ENCODE data around the gene COL26A1. TPM values are rescaled to one million over a fixed set of nuclear protein-coding genes. Genes with fewer than 3 reads are reported as not detected.
"Not testable (repeated sequence)": the region's sequence is repeated elsewhere in the genome, so short reads cannot be mapped to it uniquely, and the experiment has no call there.

COL26A1 gene
- total RNA-seq, 4 donors from 2014 or later: 0.20 to 0.30 (median 0.21) TPM; not detected in 1

- TF ChIP-seq EP300 (IDR thresholded peaks at IDR 0.05) (no peak), CTCF (IDR thresholded peaks at IDR 0.05) (no peak), POLR2A (IDR thresholded peaks at IDR 0.05) (no peak)
- peaks cover 0 to 4% (median 0%) of the 10 kb centered on the region in 4 donors for H3K9me3 ChIP-seq
- 66 to 77% methylated on average over 8 of the region's 8 CpGs for WGBS, 2 donors
- no peak overlapping the region for H3K4me3 ChIP-seq
- no peak overlapping the region for H3K27ac ChIP-seq
- H3K27me3 ChIP-seq: no peaks in the 10 kb centered on the region
- no peaks in the 10 kb centered on the region for H3K36me3 ChIP-seq
- DNase-seq (ENCODE audit: low spot score in 2 of 2): no peak
- H3K4me1 ChIP-seq: no peaks in the 10 kb centered on the region
These were observed 133.3 kb downstream of the COL26A1 start for GRCh38 chr7:101496017-101496416.

GRCh38 chr7:101501351-101501750, 138.7 kb downstream of the COL26A1 start:
- no peak for TF ChIP-seq POLR2A (IDR thresholded peaks at IDR 0.05)
- no peak for TF ChIP-seq EP300 (IDR thresholded peaks at IDR 0.05)
- no peak for TF ChIP-seq CTCF (IDR thresholded peaks at IDR 0.05)
- no peak for DNase-seq (ENCODE audit: low spot score in 2 of 2)
- Histone ChIP-seq H3K9me3 (no peaks in the 10 kb centered on the region), H3K4me3 (no peak overlapping the region), H3K27me3 (no peaks in the 10 kb centered on the region), H3K36me3 (no peaks in the 10 kb centered on the region), H3K27ac (no peak overlapping the region), H3K4me1 (no peaks in the 10 kb centered on the region)
- 96 to 100% methylated on average over 2 of the region's 2 CpGs for WGBS, 2 donors

- Histone ChIP-seq H3K4me1 (no peaks in the 10 kb centered on the region), H3K9me3 (no peaks in the 10 kb centered on the region), H3K27me3 (no peaks in the 10 kb centered on the region), H3K36me3 (no peaks in the 10 kb centered on the region), H3K4me3 (no peak overlapping the region), H3K27ac (no peak overlapping the region)
- 81 to 83% methylated on average over 9 of the region's 9 CpGs for WGBS, 2 donors
- DNase-seq (ENCODE audit: low spot score in 2 of 2): no peak
- TF ChIP-seq CTCF (IDR thresholded peaks at IDR 0.05) (no peak), POLR2A (IDR thresholded peaks at IDR 0.05) (no peak), EP300 (IDR thresholded peaks at IDR 0.05) (no peak)
These were observed 139.9 kb downstream of the COL26A1 start for GRCh38 chr7:101502466-101503098.

- not testable (repeated sequence) for H3K4me3 ChIP-seq; H3K9me3 ChIP-seq; DNase-seq (ENCODE audit: low spot score in 2 of 2); H3K36me3 ChIP-seq; H3K4me1 ChIP-seq; H3K27ac ChIP-seq
- WGBS, 2 donors: 86 to 89% methylated on average over 7 of the region's 7 CpGs
- H3K27me3 ChIP-seq: peaks cover 0 to 21% of the 10 kb centered on the region in 2 donors
These were observed 142.8 kb downstream of the COL26A1 start for GRCh38 chr7:101505510-101505909.

- Histone ChIP-seq H3K27me3 (peaks cover 0 to 22% of the 10 kb centered on the region in 2 donors), H3K4me3 (no peak overlapping the region), H3K36me3 (no peaks in the 10 kb centered on the region), H3K4me1 (no peaks in the 10 kb centered on the region), H3K27ac (no peak overlapping the region), H3K9me3 (no peaks in the 10 kb centered on the region)
- 53 to 58% methylated on average over 5 of the region's 5 CpGs for WGBS, 2 donors
- no peak for DNase-seq (ENCODE audit: low spot score in 2 of 2)
- no peak for TF ChIP-seq EP300 (IDR thresholded peaks at IDR 0.05)
These were observed 143.9 kb downstream of the COL26A1 start for GRCh38 chr7:101506531-101506930.

- H3K36me3 ChIP-seq: no peaks in the 10 kb centered on the region
- H3K27ac ChIP-seq: no peak overlapping the region
- no peak for DNase-seq (ENCODE audit: low spot score in 2 of 2)
- H3K4me1 ChIP-seq: no peaks in the 10 kb centered on the region
- WGBS, 2 donors: 47 to 49% methylated on average over 6 of the region's 6 CpGs
- no peaks in the 10 kb centered on the region for H3K9me3 ChIP-seq
- TF ChIP-seq CTCF (IDR thresholded peaks at IDR 0.05): no peak
- TF ChIP-seq POLR2A (IDR thresholded peaks at IDR 0.05): no peak
- TF ChIP-seq EP300 (IDR thresholded peaks at IDR 0.05): no peak
- H3K4me3 ChIP-seq: no peak overlapping the region
- peaks cover 0 to 26% of the 10 kb centered on the region in 2 donors for H3K27me3 ChIP-seq
These were observed 144.7 kb downstream of the COL26A1 start for GRCh38 chr7:101507327-101507726.
